GM18517 (cell line): ENCODE measurements around the gene KISS1.

Experiments used
- ATAC-seq: cut with Tn5 transposase; IDR thresholded peaks from one replicate; pipeline ENCODE4 v1.9.1; 2021; ENCODE audit warnings: mild to moderate bottlenecking, moderate library complexity; ENCODE audit not compliant: unreplicated experiment

The KISS1 gene

DNA sequence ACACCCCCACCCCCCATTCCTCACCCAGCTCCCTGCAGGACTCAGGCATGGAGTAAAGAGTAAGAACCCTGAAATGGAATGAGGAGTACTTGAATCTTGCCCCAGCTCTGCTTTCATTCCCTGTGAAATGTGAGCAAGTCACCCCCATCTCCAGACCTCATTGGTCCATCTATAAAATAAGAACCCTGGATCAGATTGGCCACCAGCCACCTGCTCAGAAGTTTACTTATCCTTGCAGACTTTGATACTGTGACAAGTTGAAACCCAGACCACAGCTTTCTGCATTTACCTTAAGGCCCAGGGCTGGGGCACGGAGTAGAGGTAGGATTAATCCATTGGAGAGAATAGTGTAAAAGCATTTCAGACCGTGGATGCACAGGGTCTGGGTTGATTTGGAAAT is 2.2 kb downstream of the KISS1 start:
- no peak for ATAC-seq

DNA sequence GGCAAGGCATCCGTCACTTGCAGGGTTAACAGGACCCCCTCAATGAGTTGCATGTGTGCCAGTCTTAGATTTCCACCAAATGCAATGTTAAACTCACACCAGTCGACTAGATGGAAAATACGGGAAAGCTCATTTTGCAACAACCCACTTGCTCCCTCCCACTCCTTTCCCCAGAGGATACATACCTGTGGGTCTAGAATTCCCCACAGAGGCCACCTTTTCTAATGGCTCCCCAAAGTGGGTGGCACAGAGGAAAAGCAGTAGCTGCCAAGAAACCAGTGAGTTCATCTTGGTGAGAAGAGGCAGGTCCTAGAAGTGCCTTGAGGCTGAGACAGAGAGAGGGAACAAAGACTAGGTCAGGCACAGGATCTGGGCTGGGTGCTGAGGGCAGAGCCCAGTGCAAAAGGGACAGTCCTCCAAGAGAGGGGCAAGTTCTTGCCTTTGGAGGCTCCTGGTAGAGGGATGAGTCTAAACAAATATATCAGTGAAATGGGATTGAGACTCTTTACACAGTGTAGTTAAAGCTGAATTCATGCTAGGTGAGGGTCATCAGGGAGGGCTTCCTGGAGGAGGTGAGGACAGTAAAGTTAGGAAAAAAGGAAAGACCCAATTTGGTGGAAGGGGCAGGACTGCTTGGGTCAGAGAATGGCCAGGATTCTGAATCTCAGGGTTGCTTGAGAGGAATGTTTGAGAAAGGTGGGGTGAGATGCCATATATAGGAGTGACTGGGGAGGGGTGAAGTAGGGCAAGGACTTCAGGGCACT is 3.5 kb downstream of the KISS1 start:
- no peak for ATAC-seq

DNA sequence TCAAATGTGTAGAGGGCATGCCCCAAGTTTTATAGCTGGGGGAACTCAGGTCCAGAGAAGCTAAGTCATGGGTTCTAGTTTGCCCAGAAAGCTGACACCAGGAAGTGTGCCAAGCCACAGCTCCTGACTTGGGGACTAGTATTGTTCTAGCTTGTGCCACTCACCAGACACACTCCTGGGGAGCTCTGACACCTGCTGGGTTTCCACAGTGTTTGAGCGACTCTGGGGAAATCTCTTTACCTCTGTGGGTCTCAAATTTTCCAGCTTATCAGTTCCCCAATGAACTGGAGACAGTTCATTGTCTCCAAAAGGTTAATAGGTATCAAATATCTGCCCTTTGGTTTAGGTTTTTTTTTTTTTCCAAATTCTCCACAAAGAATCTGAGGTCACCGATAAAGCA is 4.2 kb downstream of the KISS1 start:
- no peak for ATAC-seq

DNA sequence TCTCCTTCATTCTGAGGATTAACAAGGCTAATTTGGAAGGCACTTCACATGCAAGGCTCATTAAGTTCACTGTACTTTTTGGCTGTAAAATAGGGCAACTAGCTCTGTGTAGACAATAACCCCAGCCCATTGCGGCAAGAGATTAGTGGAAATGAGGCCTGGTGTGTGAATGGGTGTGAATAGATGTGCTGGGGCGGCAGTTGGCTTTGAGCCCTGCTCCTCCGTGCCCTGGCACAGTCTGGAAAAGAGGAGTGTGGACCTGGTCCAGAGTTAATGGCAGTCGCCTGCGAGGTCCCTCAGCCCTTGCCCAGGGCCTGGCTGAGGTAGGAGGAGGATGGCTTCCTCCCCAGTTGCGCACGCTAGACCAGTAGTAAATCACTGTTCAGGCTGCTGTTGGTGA is 4.8 kb downstream of the KISS1 start:
- ATAC-seq: no peak

DNA sequence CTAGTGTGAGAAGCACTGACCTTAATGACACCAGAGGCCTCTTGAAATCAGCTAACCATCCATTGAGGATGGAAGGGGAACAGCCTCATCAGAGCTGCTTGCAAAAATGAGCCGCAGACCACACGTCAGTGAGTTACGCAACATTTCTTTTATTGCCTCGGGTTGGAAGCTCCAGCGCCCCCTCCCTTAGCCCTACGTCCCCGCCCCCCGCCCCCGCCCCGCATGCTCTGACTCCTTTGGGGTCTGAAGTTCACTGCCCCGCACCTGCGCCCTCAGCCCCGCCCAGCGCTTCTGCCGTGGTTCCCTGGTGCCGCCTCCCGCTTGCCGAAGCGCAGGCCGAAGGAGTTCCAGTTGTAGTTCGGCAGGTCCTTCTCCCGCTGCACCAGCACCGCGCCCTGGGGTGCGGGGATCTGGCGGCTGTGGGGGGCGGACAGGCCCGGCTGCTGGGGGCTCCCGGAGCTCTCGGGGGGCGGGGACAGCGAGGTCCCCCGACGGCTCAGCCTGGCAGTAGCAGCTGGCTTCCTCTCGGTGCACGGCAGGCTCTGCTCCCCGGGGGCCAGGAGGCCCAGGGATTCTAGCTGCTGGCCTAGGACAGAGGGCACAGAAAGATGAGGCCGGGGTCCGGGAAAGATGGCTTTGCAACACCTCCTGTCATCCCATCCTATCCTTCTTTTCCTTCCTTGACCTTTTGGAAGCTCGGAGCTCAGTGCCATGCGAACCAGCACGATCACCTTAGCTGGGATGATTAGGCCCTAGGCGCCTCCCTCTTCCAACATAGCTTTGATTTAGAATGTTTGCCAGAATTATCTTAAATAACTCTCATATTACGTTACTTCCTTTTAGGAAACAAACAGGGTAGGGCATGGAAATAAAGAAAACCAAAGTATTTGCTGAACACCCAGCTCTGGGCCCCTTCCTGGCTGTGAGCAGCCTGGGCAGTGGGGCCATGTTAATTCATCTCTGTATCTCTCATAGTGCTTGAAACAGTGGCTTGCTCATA is 5.8 kb downstream of the KISS1 start:
- no peak for ATAC-seq

DNA sequence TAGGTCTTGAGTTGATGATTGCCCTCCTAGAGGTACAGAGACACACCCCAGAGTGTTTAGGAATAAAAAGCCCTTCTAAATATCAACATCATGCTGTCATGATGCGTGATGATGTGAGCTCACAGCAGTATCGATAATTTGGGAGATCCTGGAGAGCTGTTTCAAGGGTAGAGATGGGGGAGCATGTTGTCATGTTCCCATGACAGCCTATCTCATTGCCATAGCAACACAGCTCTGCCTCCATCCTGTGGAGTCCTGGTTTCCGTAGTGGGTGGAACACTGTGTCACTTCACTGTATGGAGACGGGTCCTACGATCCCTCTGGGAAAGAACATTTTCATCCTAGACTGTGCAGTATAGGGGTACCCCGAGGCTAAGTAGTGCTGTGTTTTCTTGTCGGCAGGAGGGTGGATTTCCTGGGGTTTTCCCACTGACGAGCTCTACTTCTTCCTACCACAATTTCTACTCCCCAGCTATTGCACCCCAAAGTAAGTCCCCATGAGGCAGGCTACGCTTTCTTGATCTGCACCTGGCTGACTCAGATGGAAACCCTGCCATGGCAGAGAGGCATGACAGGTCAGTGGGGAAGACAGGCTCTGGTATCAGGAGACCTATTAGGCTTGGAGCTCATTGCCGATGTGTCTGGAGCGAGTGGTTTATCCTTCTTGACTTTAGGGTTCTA is 7.2 kb downstream of the KISS1 start:
- no peak for ATAC-seq

DNA sequence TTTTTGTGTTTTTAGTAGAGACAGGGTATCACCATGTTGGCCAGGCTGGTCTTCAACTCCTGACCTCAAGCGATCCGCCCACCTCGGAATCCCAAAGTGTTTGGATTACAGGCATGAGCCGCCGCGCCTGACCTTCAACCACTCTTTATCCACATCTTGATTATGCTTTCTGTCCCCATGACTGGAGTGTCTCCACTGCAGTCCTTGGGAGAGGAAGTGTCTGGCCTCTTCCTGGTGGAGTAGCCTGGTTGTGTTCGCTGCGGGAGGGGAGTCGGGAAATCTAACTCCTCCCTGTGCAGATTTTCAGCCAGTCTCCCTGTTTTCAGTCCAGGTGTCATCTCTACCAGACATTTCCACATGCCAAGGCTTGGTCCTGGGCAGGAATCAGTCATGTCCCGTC is 9.7 kb downstream of the KISS1 start:
- no peak for ATAC-seq

DNA sequence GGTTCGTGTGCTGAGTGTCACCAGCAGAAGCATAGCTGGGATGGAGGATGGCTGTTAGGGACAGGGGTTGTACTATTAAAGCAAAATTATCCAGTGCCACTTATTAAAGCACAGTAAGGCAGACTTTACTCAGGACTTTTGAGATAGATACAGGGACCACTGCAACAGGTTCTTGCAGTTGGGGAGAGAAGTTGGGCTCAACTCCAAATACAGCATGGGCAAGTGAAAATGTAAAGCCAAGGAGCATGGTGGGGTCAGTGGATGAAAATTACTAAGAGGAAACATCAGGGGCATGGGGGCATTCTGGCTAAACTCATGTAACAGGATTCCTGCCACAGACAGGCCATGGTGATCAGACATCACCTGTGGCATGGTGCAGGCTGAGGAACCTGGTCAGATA is 15.2 kb downstream of the KISS1 start:
- ATAC-seq: no peak

DNA sequence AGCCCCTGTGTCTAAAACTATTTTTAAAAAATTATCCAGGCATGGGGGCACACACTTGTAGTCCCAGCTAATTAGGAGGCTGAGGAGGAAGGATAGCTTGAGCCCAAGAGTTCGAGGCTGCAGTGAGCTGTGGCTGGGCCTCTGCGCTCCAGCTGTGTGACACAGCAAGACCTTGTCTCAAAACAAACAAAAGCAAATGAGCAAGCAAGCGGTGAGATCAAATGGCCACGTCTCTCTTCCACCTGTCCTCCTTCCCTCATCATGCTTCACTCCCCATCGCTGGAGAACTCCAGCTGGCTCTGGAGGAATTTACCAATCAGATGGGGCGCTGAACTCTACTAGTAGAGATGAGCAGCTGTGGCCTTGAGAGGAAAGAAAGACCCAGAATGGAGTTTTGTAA is 16.2 kb downstream of the KISS1 start:
- ATAC-seq: no peak

DNA sequence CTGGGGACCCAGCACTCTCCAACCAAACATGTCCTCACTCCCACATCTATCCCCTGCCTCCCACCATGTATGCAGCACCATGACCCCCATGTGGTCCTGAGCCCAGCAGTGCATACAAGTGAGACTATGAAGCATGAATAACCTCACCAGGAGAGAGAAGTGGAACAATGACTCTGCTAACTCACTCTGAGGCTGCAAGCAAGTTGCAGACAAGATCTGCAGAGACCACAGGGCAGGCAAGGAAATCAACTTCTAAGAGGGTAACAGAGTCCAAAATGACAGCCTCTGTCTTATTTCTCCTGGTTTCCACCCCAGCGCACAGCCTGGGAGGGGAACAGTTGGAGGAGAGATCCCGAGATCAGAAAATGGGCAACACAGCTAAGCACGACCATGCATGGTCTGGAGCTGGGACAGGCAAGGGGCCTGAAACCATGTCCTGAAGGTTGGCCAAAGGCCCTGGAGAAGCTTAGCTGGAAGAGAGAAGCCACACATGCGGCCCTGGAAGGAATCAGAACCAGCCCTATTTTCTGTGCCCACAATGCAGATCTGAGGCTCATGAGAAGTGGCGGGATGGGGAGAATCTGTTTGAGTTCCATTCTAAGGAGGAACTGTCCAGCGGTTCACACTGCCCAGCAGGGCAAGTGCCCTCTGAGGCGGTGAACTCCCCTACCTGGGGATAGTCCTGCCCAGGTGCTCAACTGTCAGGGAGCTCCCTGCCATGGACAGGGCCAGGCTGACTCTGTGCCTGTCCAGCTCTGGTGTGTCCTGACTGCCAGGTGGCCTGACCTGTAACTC is 17.6 kb downstream of the KISS1 start:
- no peak for ATAC-seq

DNA sequence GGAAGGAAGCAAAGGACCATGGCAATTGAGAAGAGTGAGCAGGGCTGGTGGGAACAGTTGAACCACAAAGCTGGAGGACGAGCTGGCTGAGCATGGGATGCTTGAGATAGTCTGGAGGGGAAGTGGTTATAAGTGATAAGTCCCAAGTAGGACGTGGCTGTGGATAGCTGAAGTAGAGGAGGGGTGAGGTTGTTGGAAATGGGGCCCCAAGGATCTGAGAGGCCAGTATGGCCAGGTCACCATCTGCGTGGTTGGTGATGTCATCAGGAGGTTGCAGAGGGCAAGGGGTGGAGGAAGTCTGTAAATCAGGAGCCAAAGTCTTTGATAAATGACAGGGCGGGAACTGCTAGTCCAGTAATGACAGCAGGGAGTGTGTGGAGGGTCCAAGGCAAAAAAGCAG is 19.2 kb downstream of the KISS1 start:
- ATAC-seq: no peak

DNA sequence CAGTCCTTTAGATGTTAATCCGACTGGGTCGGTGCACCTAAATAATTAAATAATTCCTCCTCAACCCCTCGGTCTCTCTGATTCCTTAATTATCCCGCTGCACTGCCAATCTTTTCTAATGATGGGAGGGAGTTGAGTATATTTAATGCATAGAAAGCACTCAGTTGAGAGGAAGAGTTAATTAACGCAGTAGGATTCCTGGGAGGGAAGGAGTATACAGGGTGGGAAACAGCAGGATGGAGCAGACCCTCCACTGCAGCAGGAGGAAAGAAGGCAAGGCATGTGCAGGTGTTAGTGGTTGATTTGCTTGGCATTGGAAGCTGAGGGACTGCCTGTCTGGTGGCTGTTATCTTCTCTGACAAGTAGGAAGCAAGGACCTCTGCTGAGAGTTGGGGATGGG is 20.2 kb downstream of the KISS1 start:
- no peak for ATAC-seq

DNA sequence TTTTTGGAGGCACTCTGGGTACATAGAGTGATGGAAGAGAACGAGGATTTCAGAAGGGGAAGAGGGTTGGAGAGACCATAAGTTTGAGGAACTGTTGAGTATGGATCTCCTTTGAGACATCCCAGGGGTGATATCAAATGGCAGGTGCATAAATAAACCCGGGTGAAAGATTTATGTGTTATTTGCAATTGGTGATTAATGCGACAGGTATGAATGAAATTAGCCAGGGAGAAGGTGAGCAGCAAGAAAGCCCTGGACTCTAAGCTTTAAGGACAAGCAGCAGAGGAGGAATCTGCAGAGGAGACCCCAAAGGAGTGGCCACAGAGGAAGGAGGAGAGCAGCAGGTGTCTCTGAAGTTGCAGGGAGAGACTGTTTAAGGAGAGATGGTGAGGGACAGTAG is 21.3 kb downstream of the KISS1 start:
- no peak for ATAC-seq

DNA sequence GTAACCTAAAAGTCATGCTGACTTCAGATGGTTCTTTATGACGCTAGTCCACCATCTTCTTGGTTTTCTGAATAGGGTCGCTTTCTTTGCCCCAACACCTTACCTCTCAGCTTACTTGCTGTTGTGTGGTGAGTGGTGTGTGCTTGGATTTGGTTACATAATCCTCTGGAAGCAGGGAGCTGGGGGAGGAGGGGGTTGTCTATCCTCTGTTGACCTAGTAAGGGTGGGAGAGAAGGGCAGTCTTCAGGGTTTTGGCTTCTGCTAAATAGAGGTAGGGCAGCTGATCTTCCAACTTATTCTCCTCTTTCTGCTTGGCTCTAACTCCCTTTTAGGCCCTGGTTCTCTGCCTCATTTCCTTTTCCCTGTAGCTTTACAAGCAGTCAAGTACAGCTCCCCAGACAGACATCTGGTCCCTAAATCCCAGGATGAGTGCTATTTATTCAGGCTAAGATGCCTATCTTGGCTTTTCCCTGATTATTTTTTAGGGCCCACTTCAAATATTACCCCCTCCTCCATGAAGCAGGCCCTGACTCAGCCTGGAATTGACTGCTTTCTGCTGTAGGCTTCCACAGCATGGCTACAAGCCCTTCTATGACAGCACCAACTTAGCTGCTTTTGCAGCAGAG is 23.8 kb downstream of the KISS1 start:
- no peak for ATAC-seq

DNA sequence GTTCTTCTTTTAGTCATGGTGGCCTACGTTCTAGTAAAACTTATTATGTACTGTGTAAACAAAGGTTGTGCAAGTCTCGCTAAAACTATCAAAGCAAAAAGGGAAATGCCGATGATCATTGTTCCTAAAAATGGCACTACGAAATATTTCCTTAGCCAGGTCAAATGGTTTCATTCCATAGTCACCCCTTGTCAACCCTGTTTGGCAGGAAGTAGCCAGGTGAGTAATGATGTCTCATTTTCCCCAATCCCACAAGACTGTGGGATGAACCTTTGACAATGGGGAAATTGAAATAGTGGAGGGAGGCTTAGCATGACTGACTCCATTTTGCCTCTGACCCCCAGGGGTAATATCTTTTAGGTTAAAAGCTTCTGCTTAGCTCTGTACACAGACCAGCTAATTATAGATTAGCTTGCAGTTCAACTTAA is 24.5 kb downstream of the KISS1 start:
- no peak for ATAC-seq

DNA sequence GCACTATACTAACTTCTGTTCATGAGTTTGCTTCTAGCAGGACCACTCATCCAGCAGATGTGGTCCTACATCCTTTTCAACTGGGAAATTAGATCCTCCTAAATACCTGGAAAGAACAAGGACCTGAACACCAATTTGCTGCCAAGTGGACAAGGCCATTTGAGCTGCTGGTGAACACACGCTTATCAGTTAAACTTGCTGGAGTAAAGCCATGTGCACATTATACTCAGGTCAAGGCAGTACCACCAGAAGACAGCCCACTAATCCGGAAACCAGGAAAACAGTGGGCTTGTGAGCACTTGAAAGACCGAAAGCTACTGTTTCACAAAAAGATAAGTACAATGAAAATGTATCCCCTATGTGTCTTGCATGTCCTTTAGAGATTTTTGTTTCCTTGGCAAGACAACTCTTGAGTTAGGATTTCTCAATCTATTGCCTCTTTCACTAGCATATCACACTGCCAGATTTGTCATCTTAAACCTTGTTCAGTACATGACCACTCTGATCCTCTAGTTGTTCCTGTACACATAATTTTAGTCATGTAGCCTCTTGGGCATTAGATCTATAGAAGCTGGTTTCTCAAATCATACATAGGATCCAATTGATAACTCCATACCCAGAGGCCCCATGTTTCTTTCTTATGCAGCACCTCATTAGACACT is 25.7 kb downstream of the KISS1 start:
- no peak for ATAC-seq

DNA sequence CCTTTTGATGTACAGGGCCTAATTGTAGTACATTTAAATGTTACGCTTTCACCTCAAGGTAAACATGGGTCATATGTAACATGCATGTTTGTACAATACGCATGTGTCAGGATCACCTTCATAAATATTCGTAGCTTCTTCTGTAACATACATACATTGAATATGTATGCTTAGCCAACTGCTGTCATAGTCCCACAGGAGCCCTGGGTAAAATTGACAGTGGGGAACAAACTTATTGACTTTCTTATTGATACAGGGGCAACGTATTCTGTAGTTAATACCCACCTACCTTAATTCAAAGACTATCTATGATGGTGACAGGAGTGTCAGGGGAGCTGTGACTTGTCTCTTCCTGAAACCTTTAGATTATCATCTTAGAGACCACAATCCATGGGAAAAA is 26.4 kb downstream of the KISS1 start:
- ATAC-seq: no peak

DNA sequence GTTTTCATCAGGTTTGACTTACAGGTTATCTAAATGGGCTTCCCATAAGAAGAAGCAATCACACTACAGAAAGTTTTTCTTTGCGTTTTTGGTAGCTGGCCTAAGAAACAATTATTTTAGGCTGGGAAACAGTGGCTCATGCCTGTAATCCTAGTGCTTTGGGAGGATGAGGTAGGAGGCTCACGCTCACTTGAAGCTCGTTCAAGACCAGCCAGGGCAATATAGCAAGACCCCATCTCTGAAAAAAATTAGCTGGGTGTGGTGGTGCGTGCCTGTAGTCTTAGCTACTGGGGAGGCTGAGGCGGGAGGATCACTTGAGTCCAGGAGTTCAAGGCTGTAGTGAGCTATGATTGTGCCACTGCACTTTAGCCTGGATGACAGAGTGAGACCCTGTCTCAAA is 28.6 kb downstream of the KISS1 start:
- no peak for ATAC-seq

DNA sequence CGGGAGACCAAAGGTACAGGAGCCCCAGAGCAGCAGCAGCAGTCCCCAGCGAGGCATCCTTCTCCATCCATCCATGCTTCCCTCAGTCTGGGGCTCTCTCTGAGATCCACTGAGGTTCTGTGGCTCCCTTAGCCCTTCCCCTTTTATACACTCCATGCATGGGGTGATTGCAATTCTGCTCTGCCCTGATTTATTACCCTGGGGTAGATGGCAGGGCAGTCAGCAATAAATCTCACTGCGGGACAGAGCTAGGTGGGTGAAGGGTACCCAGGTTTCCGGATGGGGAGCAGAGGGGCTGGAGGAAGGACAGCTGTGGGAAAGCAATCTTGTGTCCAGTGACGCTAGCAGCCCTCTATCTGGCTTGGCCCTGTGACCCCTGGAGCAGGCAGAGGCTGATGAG is 30.1 kb downstream of the KISS1 start, which contains the start of gene REN:
REN (minus strand) TSS at position 119 of the 400 bp plus-strand sequence; CDS start at position 75, 44 bp downstream.
- ATAC-seq: no peak
